HG02938 (cell line): ENCODE results near the gene ATF6.
"Not testable (repeated sequence)": the region's sequence is repeated elsewhere in the genome, so short reads cannot be mapped to it uniquely, and the experiment has no call there.

Experiments used
- ATAC-seq: cut with Tn5 transposase; IDR thresholded peaks from one replicate; pipeline ENCODE4 v1.9.1; 2021; ENCODE audit warnings: mild to moderate bottlenecking, moderate library complexity; ENCODE audit not compliant: unreplicated experiment

The ATF6 gene

DNA sequence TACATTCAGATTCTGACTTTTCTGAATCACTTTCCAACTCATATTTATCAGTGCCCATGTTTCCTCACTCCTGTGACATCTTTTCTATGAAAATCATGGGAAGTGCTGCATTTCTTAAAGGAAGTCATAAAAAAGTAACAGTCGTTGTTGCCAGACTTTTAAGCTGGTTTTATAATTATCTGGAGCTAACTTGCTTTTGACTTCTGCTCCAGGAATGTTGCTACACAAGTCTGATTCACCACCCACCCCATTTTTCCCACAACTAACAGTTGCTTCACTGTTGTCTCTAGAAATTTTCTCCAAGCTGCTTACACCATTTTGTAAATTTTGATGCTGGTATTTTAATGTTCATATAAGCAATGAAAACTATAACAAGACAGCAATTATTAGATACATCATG, 32.6 kb upstream of the ATF6 start:
- no peak for ATAC-seq

GRCh38 chr1:161735837-161736236, 30.3 kb upstream of the ATF6 start:
- no peak for ATAC-seq

GRCh38 chr1:161736335-161736969, 29.7 kb upstream of the ATF6 start:
- ATAC-seq = no peak

DNA sequence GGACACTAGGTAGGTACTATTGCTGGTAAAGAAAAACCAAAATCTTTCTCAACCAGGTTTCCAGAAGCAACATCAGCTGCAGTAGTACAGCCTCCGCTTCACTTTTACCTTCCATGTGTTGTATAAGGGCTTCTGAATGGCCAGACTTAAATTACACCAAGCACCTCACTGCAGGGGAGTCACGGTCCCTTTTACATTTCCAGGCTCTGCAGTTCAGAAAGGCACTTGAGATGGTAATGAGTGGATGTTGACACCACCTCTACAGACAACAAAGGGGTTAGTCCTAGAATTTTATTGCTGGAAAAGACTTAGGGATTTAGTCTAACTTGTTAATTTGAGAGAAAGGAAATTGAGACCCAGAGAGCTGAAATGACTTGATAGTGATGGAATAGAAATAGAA, 28.5 kb upstream of the ATF6 start:
- no peak for ATAC-seq

DNA sequence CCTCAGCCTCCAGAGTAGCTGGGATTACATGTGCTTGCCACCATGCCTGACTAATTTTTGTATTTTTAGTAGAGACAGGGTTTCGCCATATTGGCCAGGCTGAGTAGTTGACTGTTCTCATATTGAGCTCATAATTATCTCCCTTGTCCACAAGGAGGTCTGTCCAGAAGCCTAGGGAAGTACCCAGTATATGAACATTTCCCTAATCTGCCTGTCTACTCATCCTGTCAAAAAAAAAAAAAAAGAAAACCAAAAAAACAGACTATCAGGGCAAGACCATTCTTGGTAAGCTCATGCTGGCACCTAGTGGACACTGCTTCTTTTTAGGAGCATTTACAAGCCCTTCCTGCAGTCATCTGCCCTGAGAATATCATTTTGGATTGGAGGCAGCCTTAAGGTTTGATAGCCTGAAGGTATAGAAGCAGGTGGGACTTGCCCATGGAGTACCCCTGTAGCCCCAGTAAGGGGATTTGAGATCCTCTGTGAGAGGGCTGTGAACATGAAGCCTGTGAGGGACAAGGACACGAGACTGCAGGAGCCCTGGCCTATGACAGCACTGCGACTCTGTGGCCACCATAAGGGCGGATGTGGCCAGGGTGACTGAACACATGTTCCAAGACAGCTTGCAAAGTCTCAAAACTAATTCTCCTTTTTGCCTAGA, 27.4 kb upstream of the ATF6 start:
- peak; percentile 45 for ATAC-seq

DNA sequence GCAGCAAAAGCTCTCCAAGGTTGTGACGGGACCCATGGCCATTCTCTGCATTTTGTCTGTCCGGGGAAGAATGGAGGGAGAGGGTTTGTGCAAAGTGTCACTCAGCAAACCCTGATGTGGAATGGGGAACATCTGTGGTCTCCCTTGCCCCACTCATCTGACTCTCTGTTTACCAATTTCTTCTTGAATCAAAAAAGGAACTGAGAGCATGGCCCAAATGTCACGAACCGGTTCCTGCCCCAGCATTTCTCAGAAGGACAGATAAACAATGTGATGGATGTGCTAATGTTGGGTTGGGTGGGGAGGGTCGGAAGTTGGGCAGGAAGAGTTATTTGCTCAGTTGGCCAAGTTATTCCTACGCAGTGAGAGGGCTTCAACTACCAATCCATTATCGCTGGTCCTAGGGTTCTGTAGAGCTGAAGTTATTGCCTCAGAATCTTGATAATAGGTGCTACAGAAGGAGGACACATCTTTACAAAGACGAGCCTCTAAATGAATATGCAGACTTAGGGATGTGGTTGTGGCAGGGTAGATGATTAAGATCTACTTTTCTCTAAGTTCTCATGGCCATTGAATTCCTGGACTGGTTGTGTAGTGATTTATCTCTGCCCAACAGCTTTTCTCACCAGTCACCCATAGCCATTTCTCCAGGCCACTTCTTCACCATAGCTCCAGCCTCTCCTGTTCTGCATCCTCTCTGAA, 26.1 kb upstream of the ATF6 start:
- ATAC-seq = no peak

- ATAC-seq = no peak
Observed at GRCh38 chr1:161740921-161741320, 25.2 kb upstream of the ATF6 start.

- ATAC-seq = no peak
Observed at GRCh38 chr1:161743231-161743630, 22.9 kb upstream of the ATF6 start.

DNA sequence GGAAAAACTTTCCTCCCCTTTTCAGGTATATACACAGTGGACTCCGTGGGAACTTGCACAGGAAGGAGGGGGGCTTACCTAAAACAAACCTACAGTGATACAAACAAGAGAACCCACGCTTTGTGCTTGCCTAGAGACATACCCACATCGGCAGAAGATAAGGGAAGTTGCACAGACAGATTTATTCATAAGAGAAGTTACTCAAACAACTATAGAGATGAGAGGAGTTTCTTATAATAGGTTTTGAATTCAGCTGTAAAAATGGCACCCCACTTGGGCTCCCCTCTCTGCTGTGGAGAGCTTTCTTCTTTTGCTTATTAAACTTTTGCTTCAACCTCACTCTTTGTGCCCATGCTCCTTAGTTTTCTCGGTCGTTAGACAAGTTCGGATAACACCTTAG, 18.3 kb upstream of the ATF6 start:
- ATAC-seq = no peak

DNA sequence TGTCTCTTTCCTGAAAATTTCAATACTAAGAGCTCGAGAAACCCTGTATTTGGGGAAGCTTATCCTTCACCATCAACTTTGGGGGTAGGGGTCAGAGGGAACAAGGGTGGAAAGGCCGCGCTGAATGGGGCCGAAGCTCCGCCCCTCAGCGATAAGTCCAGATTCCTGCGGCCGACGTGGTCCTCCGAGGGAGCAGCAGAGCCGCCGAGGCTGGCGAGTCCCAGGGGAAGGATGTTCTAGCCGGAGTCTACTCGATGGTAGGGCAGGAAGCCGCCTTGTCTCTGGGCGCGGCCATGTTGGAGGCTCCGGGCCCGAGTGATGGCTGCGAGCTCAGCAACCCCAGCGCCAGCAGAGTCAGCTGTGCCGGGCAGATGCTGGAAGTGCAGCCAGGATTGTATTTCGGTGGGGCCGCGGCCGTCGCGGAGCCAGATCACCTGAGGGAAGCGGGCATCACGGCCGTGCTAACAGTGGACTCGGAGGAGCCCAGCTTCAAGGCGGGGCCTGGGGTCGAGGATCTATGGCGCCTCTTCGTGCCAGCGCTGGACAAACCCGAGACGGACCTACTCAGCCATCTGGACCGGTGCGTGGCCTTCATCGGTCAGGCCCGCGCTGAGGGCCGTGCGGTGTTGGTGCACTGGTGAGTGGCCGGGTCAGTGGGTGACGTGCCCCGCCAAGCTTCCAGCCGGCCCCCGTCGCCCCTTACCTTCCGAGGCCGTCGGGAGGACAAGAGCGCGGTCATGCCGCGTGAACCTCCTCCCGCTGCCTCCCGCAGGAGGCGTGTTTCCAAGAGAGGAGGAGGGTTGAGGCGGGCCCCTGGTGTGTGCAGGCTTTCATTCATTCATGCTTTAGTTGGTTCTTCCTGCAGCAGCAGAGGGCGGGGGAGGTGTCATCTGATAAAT, 16.4 kb upstream of the ATF6 start, which contains the start of gene DUSP12:
DUSP12 (plus strand) TSS at position 278 of the 899 bp plus-strand sequence; CDS start at position 294, 16 bp downstream.
- peak; percentile 91 for ATAC-seq

- ATAC-seq = no peak
Observed at GRCh38 chr1:161763522-161764098, 2.5 kb upstream of the ATF6 start.

- ATAC-seq = no peak
Observed at GRCh38 chr1:161768461-161768860, 2.3 kb downstream of the ATF6 start.

DNA sequence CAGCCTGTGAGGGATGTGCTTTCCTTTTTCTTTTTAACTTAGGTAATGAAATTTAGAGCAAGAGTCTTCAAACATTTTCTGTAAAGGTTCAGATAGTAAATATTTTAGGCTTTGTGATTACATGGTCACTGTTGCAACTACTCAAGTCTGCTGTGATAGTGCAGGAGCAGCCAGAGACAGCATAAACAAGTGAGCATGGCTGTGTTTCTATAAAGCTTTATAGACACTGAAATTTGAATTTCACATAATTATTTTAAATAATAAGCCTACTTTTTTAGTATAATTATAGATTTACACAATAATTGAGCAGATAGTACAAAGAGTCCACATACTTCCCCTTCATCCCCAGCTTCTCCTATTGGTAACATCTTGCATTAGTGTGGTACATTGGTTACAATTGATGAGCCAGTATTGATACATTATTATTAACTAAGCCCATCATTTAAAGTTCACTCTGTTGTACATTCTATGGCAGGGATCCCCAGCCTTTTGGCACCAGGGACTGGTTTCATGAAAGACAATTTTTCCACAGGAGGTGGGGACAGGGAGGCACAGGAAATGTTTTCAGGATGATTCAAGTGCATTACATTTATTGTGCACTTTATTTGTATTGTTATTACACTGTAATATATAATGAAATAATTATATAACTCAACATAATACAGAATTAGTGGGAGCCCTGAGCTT, 3.0 kb downstream of the ATF6 start:
- ATAC-seq = no peak

DNA sequence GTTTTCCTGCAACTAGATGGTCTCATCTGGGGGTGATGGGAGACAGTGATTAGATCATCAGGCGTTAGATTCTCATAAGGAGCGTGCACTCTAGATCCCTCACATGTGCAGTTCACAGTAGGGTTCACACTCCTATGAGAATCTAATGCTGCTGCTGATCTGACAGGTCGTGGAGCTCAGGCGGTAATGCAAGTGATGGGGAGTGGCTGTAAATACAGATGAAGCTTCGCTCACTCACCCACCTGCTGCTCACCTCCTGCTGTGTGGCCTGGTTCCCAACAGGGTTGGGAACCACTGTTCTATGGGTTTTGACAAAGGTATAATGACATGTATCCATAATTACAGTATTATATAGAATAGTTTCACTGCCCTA, 3.5 kb downstream of the ATF6 start:
- ATAC-seq = not testable (repeated sequence)

GRCh38 chr1:161770250-161770649, 4.1 kb downstream of the ATF6 start:
- ATAC-seq = no peak

GRCh38 chr1:161771161-161771560, 5.0 kb downstream of the ATF6 start:
- ATAC-seq = no peak

DNA sequence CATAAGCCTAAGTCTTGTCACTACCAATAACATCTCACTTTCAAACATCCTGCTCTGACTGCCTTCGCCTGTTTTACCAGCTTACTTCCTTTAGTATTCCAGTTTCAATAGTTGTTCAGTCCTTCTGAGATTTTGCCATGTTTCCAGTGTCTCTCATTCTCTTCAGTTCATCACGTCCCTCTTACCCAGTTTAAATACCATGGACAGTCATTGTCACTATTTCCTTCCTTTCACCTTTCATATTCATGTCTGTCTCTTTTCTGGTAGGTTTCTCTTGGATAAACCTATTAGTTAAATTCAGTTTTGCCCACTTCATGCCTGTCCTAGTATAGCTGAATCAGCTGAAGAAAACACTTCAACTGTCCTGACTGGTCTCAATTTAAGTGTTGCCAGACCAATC, 5.9 kb downstream of the ATF6 start:
- ATAC-seq = no peak

GRCh38 chr1:161772397-161772796, 6.3 kb downstream of the ATF6 start:
- ATAC-seq = no peak

DNA sequence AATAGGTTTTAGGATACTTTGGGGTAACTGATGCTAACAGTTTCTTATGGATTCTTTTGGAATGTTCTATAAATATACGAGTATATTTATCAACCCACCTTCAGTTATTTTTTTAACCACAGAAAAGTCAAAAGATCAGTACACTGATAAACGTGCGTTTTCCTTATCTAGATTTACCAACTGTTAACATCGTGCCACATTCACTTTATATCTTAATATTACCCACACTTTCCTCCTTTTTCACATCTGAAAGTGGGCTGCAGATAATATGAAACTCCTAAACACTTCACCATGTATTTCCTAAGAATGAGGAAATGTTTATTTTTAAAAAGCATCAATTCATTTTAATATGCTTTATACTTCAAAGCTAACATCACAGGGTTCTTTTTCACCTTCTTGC, 7.7 kb downstream of the ATF6 start:
- no peak for ATAC-seq

DNA sequence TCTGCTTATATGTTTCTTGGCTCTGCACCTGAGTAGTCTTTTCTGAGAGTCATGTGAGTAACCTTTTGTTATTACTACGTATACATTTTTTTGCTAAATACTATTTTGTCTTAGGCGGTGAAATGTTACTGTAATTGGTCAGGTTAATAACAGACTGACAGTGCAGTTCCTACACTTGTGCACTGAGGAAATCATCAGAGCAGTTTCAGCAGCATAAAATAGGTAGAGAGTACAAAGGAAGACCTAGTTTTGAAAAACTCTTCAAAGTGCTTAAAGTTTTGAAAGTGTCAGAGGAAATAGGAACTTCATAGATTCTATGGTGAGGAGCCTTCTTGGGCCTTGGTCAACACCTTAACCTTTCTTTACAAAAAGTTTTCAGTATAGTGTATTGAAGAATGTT, 11.1 kb downstream of the ATF6 start:
- no peak for ATAC-seq
